Sigmoid colon (tissue), 3 donors: ENCODE data around the gene PXT1.

Experiments
- CTCF ChIP-seq, 4 experiments: fragments of 450-650 bp in 3 of 4; fragments of 200-600 bp in 1 of 4; IDR thresholded peaks; one replicate each; pipeline ENCODE4 v1.5.1; 2016 to 2019; ENCODE audit warnings: antibody characterized with exemption in 4 of 4, mild to moderate bottlenecking in 3 of 4, moderate library complexity in 2 of 4
- POLR2A ChIP-seq, 2 donors: fragments of 450-650 bp; IDR thresholded peaks; one replicate each; pipeline ENCODE4 v1.6.1; 2016; ENCODE audit warnings: antibody characterized with exemption in 2 of 2, mild to moderate bottlenecking in 2 of 2, moderate library complexity in 2 of 2

DNA sequence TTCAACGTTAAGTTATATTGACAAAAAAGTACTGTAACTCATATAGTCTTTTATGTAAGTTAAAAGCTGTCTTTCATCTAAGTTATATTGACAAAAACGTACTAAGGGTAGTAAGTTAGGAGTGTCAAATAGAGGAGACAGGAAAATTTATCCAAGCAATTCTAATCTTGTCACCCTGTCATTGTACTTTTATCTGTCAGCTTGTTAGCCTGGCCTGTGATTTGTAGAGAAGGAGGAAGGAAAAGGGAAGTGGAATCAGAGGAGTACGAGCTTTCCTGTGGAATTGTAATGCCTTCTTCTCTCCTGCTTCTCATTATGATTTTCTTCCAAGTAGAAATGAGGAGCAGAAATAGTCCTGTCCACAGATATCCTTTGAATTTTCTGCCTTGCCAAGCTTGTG, 19.0 kb upstream of the PXT1 start:
- TF ChIP-seq CTCF (IDR thresholded peaks at IDR 0.05) (no peak), POLR2A (IDR thresholded peaks at IDR 0.05) (no peak)
